HG03175 (cell line): Measurements from ENCODE around the gene RILPL2.
"Not testable (repeated sequence)": the region's sequence is repeated elsewhere in the genome, so short reads cannot be mapped to it uniquely, and the experiment has no call there.

ENCODE experiments used
- ATAC-seq: cut with Tn5 transposase; IDR thresholded peaks from one replicate; pipeline ENCODE4 v1.9.1; 2021; ENCODE audit warnings: mild to moderate bottlenecking, moderate library complexity; ENCODE audit not compliant: unreplicated experiment

RILPL2 gene

GRCh38 chr12:123407269-123407668, 29.2 kb downstream of the RILPL2 start:
- not testable (repeated sequence) for ATAC-seq

GRCh38 chr12:123404581-123404980, 31.9 kb downstream of the RILPL2 start:
- no peak for ATAC-seq

- ATAC-seq, result no peak
Measured at GRCh38 chr12:123401753-123402683, 34.5 kb downstream of the RILPL2 start.

GRCh38 chr12:123399255-123399617, 37.2 kb downstream of the RILPL2 start:
- ATAC-seq, result no peak

GRCh38 chr12:123398550-123399254, 37.8 kb downstream of the RILPL2 start:
- ATAC-seq, result no peak

GRCh38 chr12:123398177-123398549, 38.3 kb downstream of the RILPL2 start:
- ATAC-seq, result no peak

- ATAC-seq, result no peak
Measured at GRCh38 chr12:123397400-123397799, 39.1 kb downstream of the RILPL2 start.

GRCh38 chr12:123396954-123397353, 39.5 kb downstream of the RILPL2 start:
- ATAC-seq, result no peak

- ATAC-seq, result no peak
Measured at GRCh38 chr12:123396543-123396942, 39.9 kb downstream of the RILPL2 start.

GRCh38 chr12:123395236-123395635, 41.2 kb downstream of the RILPL2 start:
- ATAC-seq, result no peak

GRCh38 chr12:123393747-123394146, 42.7 kb downstream of the RILPL2 start:
- ATAC-seq, result no peak

GRCh38 chr12:123391546-123392343, 44.7 kb downstream of the RILPL2 start:
- ATAC-seq, result no peak

GRCh38 chr12:123390498-123391426, 45.7 kb downstream of the RILPL2 start:
- no peak for ATAC-seq

GRCh38 chr12:123389560-123390351, 46.7 kb downstream of the RILPL2 start:
- peak; percentile 27 for ATAC-seq

GRCh38 chr12:123388951-123389559, 47.4 kb downstream of the RILPL2 start:
- no peak for ATAC-seq

GRCh38 chr12:123388177-123388950, 48.1 kb downstream of the RILPL2 start:
- peak; percentile 37 for ATAC-seq

GRCh38 chr12:123387508-123388176, 48.8 kb downstream of the RILPL2 start:
- ATAC-seq, result no peak

GRCh38 chr12:123385536-123385935, 50.9 kb downstream of the RILPL2 start:
- ATAC-seq, result not testable (repeated sequence)
